Peyer's patch (tissue), 4 donors: Measurements from ENCODE around the gene WDR7. TPM values are rescaled to one million over a fixed set of nuclear protein-coding genes. Genes with fewer than 3 reads are reported as not detected.
"Not testable (repeated sequence)": the region's sequence is repeated elsewhere in the genome, so short reads cannot be mapped to it uniquely, and the experiment has no call there.

Experiments used
- DNase-seq, 3 donors: peaks; one replicate each; pipeline ENCODE4 v3.0.0-alpha.2; 2017 to 2019
- H3K27ac ChIP-seq, 4 donors: fragments of 200-600 bp; sonication (generic); one replicate each; pipeline ENCODE4 v1.5.1; 2016 to 2019
- H3K27me3 ChIP-seq, 2 donors: fragments of 200-600 bp; sonication (generic); one replicate each; pipeline ENCODE4 v1.5.1; 2019
- H3K36me3 ChIP-seq, 3 donors: fragments of 200-600 bp; sonication (generic); one replicate each; pipeline ENCODE4 v1.5.1; 2016 to 2019
- H3K4me1 ChIP-seq, 4 donors: fragments of 200-600 bp; sonication (generic); one replicate each; pipeline ENCODE4 v1.5.1; 2016 to 2019
- H3K4me3 ChIP-seq, 4 donors: fragments of 200-600 bp; sonication (generic); 1 replicate in 3 of 4; 2 replicates in 1 of 4; pipeline ENCODE4 v1.5.1; 2016 to 2019; ENCODE audit warnings: mild to moderate bottlenecking in 1 of 4
- H3K9me3 ChIP-seq, 4 donors: fragments of 200-600 bp; sonication (generic); one replicate each; pipeline ENCODE4 v1.5.1; 2016 to 2019; ENCODE audit warnings: mild to moderate bottlenecking in 1 of 4
- POLR2A ChIP-seq, 2 donors: fragments of 450-650 bp; IDR thresholded peaks; one replicate each; pipeline ENCODE4 v1.5.1; 2017; ENCODE audit warnings: antibody characterized with exemption in 2 of 2, mild to moderate bottlenecking in 2 of 2, moderate library complexity in 2 of 2
- total RNA-seq, 4 donors: library from RNA; depleted of rRNA; stranded (reverse); fragments of >200 nt; gene quantifications; one replicate each; pipeline ENCODE4 v1.1.0, GENCODE V29; 2016
- TF ChIP-seq, protein P1 (sequence below), 6 experiments: fragments of 450-650 bp in 4 of 6; fragments of 200-600 bp in 2 of 6; sonication (generic) in 1 of 6; IDR thresholded peaks; one replicate each; pipeline ENCODE4 v1.5.1; 2017 to 2019; ENCODE audit warnings: antibody characterized with exemption in 6 of 6, mild to moderate bottlenecking in 3 of 6, moderate library complexity in 1 of 6

Gene WDR7
- total RNA-seq, 4 donors from 2014 or later: 28.0 to 60.2 (median 34.4) TPM

DNA sequence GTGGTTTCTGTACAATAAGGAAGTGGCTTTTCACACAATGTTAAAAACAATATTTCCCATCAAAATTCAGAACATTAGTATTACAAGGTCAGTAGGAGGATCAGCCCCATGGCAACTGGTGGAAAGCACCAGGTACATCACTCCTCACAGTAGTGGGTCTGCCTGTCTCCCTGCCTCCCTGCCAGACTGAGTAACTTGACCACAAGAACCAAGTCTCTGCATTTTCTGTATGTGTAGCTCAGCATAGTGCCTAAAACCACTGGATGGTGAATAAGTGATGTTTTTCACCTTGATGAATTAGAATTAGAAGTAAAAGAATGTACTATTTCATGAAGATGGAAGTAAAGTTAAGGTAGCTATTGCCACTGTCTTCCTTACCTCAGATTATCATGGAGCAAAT is 4.1 kb upstream of the WDR7 start:
- H3K4me1 ChIP-seq: peaks cover 0 to 5% (median 0%) of the 10 kb centered on the region in 4 donors
- H3K36me3 ChIP-seq: no peaks in the 10 kb centered on the region
- TF ChIP-seq, protein P1, sequence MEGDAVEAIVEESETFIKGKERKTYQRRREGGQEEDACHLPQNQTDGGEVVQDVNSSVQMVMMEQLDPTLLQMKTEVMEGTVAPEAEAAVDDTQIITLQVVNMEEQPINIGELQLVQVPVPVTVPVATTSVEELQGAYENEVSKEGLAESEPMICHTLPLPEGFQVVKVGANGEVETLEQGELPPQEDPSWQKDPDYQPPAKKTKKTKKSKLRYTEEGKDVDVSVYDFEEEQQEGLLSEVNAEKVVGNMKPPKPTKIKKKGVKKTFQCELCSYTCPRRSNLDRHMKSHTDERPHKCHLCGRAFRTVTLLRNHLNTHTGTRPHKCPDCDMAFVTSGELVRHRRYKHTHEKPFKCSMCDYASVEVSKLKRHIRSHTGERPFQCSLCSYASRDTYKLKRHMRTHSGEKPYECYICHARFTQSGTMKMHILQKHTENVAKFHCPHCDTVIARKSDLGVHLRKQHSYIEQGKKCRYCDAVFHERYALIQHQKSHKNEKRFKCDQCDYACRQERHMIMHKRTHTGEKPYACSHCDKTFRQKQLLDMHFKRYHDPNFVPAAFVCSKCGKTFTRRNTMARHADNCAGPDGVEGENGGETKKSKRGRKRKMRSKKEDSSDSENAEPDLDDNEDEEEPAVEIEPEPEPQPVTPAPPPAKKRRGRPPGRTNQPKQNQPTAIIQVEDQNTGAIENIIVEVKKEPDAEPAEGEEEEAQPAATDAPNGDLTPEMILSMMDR (IDR thresholded peaks at IDR 0.05): no peak
- TF ChIP-seq POLR2A (IDR thresholded peaks at IDR 0.05): no peak
- H3K9me3 ChIP-seq: no peaks in the 10 kb centered on the region
- no peak for DNase-seq
- H3K27me3 ChIP-seq: no peaks in the 10 kb centered on the region
- H3K27ac ChIP-seq: peak overlapping the region in 1 of 4 donors; percentile 50
- no peak overlapping the region for H3K4me3 ChIP-seq

DNA sequence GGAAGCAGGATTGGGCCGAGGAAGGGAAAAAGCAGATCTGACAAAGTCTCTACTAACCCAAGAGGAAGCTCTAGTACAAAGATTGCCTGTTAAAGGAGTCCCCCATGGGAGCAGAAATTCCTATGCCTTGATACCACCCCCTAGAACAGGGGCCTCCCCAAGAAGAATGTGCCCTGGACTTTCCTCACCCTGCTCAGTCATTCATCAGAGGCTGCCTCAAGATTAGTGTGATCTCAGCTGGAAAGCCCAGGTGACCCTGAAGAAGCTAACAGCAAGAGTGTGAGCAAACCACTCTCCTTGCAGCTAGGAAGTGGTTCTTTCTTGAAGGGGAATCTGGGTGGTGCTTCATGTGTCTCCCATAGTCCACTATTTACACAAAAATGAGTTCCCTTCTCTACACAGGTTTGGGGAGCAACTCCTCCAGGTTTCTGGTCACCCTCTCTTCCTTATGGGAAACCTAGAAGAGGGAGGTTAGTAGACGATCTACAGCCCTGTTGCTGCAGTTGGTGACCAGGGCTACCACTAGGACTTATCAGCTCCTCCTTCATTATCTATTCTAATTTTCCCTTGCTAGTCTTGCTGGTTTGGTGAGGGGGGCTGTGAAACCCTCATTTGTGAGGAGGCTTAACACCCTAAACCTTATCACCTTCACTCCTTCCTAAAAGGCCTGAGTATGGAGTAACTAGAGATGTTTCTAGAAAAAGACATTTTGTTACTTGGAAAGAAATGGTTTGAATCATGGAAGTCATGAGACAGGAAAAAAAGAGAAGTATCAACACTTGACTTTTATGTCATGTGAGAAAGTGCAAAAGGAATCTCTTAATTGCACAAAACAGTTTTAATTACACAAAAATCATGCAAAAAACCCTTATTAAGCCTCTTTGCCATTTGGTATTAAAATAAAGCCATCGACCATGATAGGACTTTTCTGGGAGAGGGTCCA is 2.9 kb upstream of the WDR7 start:
- Histone ChIP-seq H3K27ac (no peak overlapping the region), H3K36me3 (no peaks in the 10 kb centered on the region), H3K27me3 (no peaks in the 10 kb centered on the region), H3K4me1 (peaks cover 0 to 12% (median 0%) of the 10 kb centered on the region in 4 donors), H3K4me3 (no peak overlapping the region), H3K9me3 (no peaks in the 10 kb centered on the region)
- no peak for DNase-seq
- TF ChIP-seq POLR2A (IDR thresholded peaks at IDR 0.05): no peak
- TF ChIP-seq, protein P1 (IDR thresholded peaks at IDR 0.05): no peak

GRCh38 chr18:56649996-56650395 is 1.2 kb upstream of the WDR7 start:
- no peaks in the 10 kb centered on the region for H3K9me3 ChIP-seq
- peak overlapping the region in 1 of 4 donors; percentile 89 for H3K27ac ChIP-seq
- H3K4me3 ChIP-seq: no peak overlapping the region
- TF ChIP-seq POLR2A (IDR thresholded peaks at IDR 0.05): no peak
- TF ChIP-seq, protein P1 (IDR thresholded peaks at IDR 0.05): no peak
- no peaks in the 10 kb centered on the region for H3K27me3 ChIP-seq
- no peak for DNase-seq
- H3K36me3 ChIP-seq: no peaks in the 10 kb centered on the region
- peaks cover 0 to 12% (median 0%) of the 10 kb centered on the region in 4 donors for H3K4me1 ChIP-seq

- H3K4me3 ChIP-seq: peak overlapping the region; percentile 69 to 92 (median 76)
- peak overlapping the region; percentile 63 to 89 (median 88) for H3K27ac ChIP-seq
- TF ChIP-seq POLR2A (IDR thresholded peaks at IDR 0.05): no peak
- TF ChIP-seq, protein P1 (IDR thresholded peaks at IDR 0.05): no peak
- H3K4me1 ChIP-seq: peaks cover 0 to 12% (median 0%) of the 10 kb centered on the region in 4 donors
- no peak for DNase-seq
- H3K27me3 ChIP-seq: no peaks in the 10 kb centered on the region
- H3K36me3 ChIP-seq: no peaks in the 10 kb centered on the region
- H3K9me3 ChIP-seq: no peaks in the 10 kb centered on the region
Observed at GRCh38 chr18:56651771-56652092, 573 bp downstream of the WDR7 start.

DNA sequence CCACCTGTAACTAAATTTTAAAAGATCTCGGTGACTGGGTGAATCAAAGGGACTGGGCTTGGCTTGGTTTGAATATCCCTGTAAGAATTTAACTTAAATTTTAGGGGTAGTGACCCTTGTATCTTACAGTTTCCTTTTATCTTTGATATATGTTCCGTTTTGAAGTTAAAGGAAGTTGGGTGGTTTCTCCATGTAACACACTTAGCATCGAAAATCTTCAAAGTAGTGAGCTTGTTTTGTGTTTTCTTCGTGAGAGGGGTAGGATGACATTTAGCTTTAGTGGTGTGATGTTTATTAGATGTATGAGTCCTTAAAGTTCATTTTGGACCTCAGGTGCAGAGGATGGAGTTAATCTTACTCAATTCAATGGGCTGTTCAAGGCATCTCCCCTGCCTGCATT is 1.6 kb downstream of the WDR7 start:
- Histone ChIP-seq H3K4me3 (no peak overlapping the region), H3K9me3 (no peaks in the 10 kb centered on the region), H3K4me1 (peaks cover 0 to 12% (median 0%) of the 10 kb centered on the region in 4 donors), H3K27ac (peak overlapping the region in 1 of 4 donors; percentile 4), H3K27me3 (no peaks in the 10 kb centered on the region), H3K36me3 (no peaks in the 10 kb centered on the region)
- no peak for DNase-seq
- TF ChIP-seq, protein P1 (IDR thresholded peaks at IDR 0.05): no peak
- TF ChIP-seq POLR2A (IDR thresholded peaks at IDR 0.05): no peak

- peaks cover 0 to 12% (median 0%) of the 10 kb centered on the region in 4 donors for H3K4me1 ChIP-seq
- not testable (repeated sequence) for H3K27me3 ChIP-seq
Observed at GRCh38 chr18:56654280-56654679, 3.1 kb downstream of the WDR7 start.

More at GRCh38 chr18:56654280-56654679, 3.1 kb downstream of the WDR7 start:
- not testable (repeated sequence) for H3K4me3 ChIP-seq, DNase-seq, H3K9me3 ChIP-seq, H3K36me3 ChIP-seq, H3K27ac ChIP-seq
